OCI-LY1 (cell line): Measurements from ENCODE around the gene RAB11FIP4.

Experiments
- H2AFZ ChIP-seq: fragments of 200-600 bp; sonication (generic), shearing (Covaris generic); 2 replicates; pipeline ENCODE4 v1.6.0; 2014; ENCODE audit warnings: antibody characterized with exemption, mild to moderate bottlenecking, low read length
- H3F3A ChIP-seq: fragments of 200-600 bp; sonication (generic), shearing (Covaris generic); 2 replicates; pipeline ENCODE4 v1.6.0; 2014; ENCODE audit warnings: mild to moderate bottlenecking, antibody characterized with exemption, low read length, moderate library complexity; ENCODE audit not compliant: insufficient read depth
- H3K27ac ChIP-seq: fragments of 200-600 bp; sonication (generic); 2 replicates; pipeline ENCODE4 v1.5.1; 2014; ENCODE audit warnings: low read length, mixed run types, mild to moderate bottlenecking, low read depth; ENCODE audit not compliant: poor library complexity, severe bottlenecking
- H3K27me3 ChIP-seq: fragments of 200-600 bp; sonication (generic); 2 replicates; pipeline ENCODE4 v1.6.0; 2014; ENCODE audit warnings: antibody characterized with exemption, mild to moderate bottlenecking, low read length, moderate library complexity; ENCODE audit not compliant: insufficient read depth
- H3K36me3 ChIP-seq: fragments of 200-600 bp; sonication (generic); 2 replicates; pipeline ENCODE4 v1.6.1; 2014; ENCODE audit warnings: mild to moderate bottlenecking, antibody characterized with exemption, low read length, moderate library complexity, mixed read lengths; ENCODE audit not compliant: insufficient read depth
- H3K4me1 ChIP-seq: fragments of 200-600 bp; sonication (generic); 2 replicates; pipeline ENCODE4 v1.5.1; 2014; ENCODE audit warnings: mild to moderate bottlenecking, low read length, moderate library complexity; ENCODE audit not compliant: insufficient read depth, severe bottlenecking
- H3K4me2 ChIP-seq: fragments of 200-600 bp; sonication (generic), shearing (Covaris generic); 2 replicates; pipeline ENCODE4 v1.6.1; 2014; ENCODE audit warnings: low read length
- H3K4me3 ChIP-seq: fragments of 200-600 bp; sonication (generic); 2 replicates; pipeline ENCODE4 v1.5.1; 2014; ENCODE audit warnings: low read length, low read depth, mild to moderate bottlenecking, mixed read lengths; ENCODE audit not compliant: poor library complexity, severe bottlenecking
- H3K79me2 ChIP-seq: fragments of 200-600 bp; shearing (Covaris generic); 2 replicates; pipeline ENCODE4 v1.6.1; 2016; ENCODE audit warnings: mixed run types, low read length, mixed read lengths; ENCODE audit not compliant: insufficient read depth
- H3K9ac ChIP-seq: fragments of 200-600 bp; sonication (generic), shearing (Covaris generic); 2 replicates; pipeline ENCODE4 v1.6.1; 2014; ENCODE audit warnings: mild to moderate bottlenecking, low read length, mixed read lengths
- H3K9me2 ChIP-seq: fragments of 200-600 bp; sonication (generic), shearing (Covaris generic); 2 replicates; pipeline ENCODE4 v1.6.1; 2014; ENCODE audit warnings: low read depth, mild to moderate bottlenecking, low read length, mixed read lengths
- H3K9me3 ChIP-seq: fragments of 200-600 bp; shearing (Covaris generic); 2 replicates; pipeline ENCODE4 v1.6.1; 2014; ENCODE audit warnings: low read length, mixed read lengths
- H4K20me1 ChIP-seq: fragments of 200-600 bp; sonication (generic), shearing (Covaris generic); 2 replicates; pipeline ENCODE4 v1.6.0; 2016; ENCODE audit warnings: mild to moderate bottlenecking, low read length; ENCODE audit not compliant: insufficient read depth
- CTCF ChIP-seq: fragments of 200-600 bp; sonication (generic), shearing (Covaris generic); IDR thresholded peaks from 2 replicates; pipeline ENCODE4 v1.5.1; 2017; ENCODE audit warnings: mild to moderate bottlenecking, antibody characterized with exemption, low read length, moderate library complexity, mixed read lengths
- EZH2 ChIP-seq: fragments of 200-600 bp; sonication (generic), shearing (Covaris generic); IDR thresholded peaks from 2 replicates; pipeline ENCODE4 v1.8.0; 2017; ENCODE audit warnings: borderline replicate concordance, mixed run types, mild to moderate bottlenecking, antibody characterized with exemption, low read length, moderate library complexity, mixed read lengths

RAB11FIP4 gene

GRCh38 chr17:31536451-31536850 is 145.0 kb downstream of the RAB11FIP4 start:
- Histone ChIP-seq H3K9me3 (no peaks in the 10 kb centered on the region), H3F3A (no peaks in the 10 kb centered on the region; the same call in 1 of the 2 replicates), H2AFZ (no peak overlapping the region), H3K9ac (peak overlapping the region; percentile 39; the same call in 1 of the 2 replicates), H3K4me3 (no peak overlapping the region), H3K36me3 (no peaks in the 10 kb centered on the region), H3K27me3 (no peaks in the 10 kb centered on the region), H3K27ac (peak overlapping the region; percentile 94), H3K4me2 (peak overlapping the region; percentile 59), H3K4me1 (peaks cover 70% of the 10 kb centered on the region), H4K20me1 (no peaks in the 10 kb centered on the region), H3K79me2 (no peaks in the 10 kb centered on the region), H3K9me2 (no peaks in the 10 kb centered on the region)
- TF ChIP-seq EZH2 (no peak), CTCF (no peak)

- H4K20me1 ChIP-seq, result no peaks in the 10 kb centered on the region
- peak overlapping the region; percentile 52; the same call in 1 of the 2 replicates for H3K9ac ChIP-seq
- no peaks in the 10 kb centered on the region for H3K27me3 ChIP-seq
- no peak for TF ChIP-seq EZH2
- TF ChIP-seq CTCF, result no peak
- H3K36me3 ChIP-seq, result no peaks in the 10 kb centered on the region
- peaks cover 71% of the 10 kb centered on the region for H3K4me1 ChIP-seq
- peak overlapping the region; percentile 16 for H3K4me3 ChIP-seq
- H3K79me2 ChIP-seq, result no peaks in the 10 kb centered on the region
- H3F3A ChIP-seq, result no peaks in the 10 kb centered on the region; the same call in 1 of the 2 replicates
- H3K9me3 ChIP-seq, result no peaks in the 10 kb centered on the region
- peak overlapping the region; percentile 59 for H3K4me2 ChIP-seq
- peak overlapping the region; percentile 94 for H3K27ac ChIP-seq
- H3K9me2 ChIP-seq, result no peaks in the 10 kb centered on the region
- H2AFZ ChIP-seq, result no peak overlapping the region
Observed at GRCh38 chr17:31537565-31538011, 146.1 kb downstream of the RAB11FIP4 start.

- Histone ChIP-seq H3K4me2 (peak overlapping the region; percentile 59), H3K4me1 (peaks cover 71% of the 10 kb centered on the region), H3K27me3 (no peaks in the 10 kb centered on the region), H3F3A (no peaks in the 10 kb centered on the region; the same call in 1 of the 2 replicates), H3K4me3 (peak overlapping the region; percentile 16), H4K20me1 (no peaks in the 10 kb centered on the region), H3K27ac (peak overlapping the region; percentile 94), H2AFZ (no peak overlapping the region), H3K9me3 (no peaks in the 10 kb centered on the region), H3K36me3 (no peaks in the 10 kb centered on the region), H3K9ac (peak overlapping the region; percentile 52; the same call in 1 of the 2 replicates), H3K9me2 (no peaks in the 10 kb centered on the region), H3K79me2 (no peaks in the 10 kb centered on the region)
- no peak for TF ChIP-seq EZH2
- TF ChIP-seq CTCF, result no peak
Observed at GRCh38 chr17:31538080-31538762, 146.7 kb downstream of the RAB11FIP4 start.
